CD4-positive, alpha-beta T cell treated with Interleukin-12 subunit alpha and Interleukin-12 subunit beta, for 1 hour (primary cell): ENCODE results near the gene SCCPDH.
A peak's percentile ranks its signal among the peaks of the same experiment; 100 is the strongest.
"Not testable (repeated sequence)": the region's sequence is repeated elsewhere in the genome, so short reads cannot be mapped to it uniquely, and the experiment has no call there.

ENCODE experiments used
- DNase-seq: peaks from one replicate; pipeline ENCODE4 v3.0.0-alpha.2; 2020

SCCPDH gene

GRCh38 chr1:246709196-246709595, 15.0 kb upstream of the SCCPDH start:
- DNase-seq, result no peak

GRCh38 chr1:246709835-246710234, 14.4 kb upstream of the SCCPDH start:
- no peak for DNase-seq

DNA sequence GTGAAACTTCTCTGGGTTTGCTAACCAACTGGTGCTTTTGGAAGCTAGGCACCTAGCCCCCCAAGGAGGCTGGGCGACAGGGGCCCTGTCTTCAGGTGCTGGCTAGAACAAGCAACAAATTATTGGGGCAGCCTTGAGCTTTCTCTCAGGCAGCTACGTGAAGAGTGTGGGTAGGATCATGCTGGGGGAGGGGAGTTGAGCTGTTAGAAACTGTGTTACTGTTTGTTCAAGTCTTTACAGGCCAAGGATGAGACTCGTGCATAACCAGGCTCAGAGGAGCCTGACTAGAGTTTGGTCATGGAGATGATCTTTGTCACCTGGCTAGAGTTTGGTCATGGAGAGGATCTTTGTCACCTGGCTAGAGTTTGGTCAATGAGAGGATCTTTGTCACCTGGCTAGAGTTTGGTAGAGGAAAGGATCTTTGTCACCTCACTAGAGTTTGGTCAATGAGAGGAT, 12.6 kb upstream of the SCCPDH start:
- DNase-seq, result no peak

GRCh38 chr1:246712428-246712827, 11.8 kb upstream of the SCCPDH start:
- DNase-seq, result not testable (repeated sequence)

GRCh38 chr1:246719361-246719760, 4.8 kb upstream of the SCCPDH start:
- DNase-seq, result not testable (repeated sequence)

DNA sequence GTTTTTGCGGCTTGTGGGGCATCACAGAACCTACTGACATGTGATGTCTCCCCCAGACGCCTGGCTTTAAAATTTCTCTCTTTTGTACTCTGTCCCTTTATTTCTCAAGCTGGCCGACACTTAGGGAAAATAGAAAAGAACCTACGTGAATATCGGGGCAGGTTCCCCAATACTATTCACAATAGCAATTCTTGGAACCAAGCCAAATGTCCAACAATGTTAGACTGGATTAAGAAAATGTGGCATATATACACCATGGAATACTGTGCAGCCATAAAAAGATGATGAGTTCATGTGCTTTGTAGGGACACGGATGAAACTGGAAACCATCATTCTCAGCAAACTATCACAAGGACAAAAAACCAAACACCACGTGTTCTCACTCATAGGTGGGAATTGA, 3.4 kb upstream of the SCCPDH start:
- DNase-seq, result not testable (repeated sequence)

DNA sequence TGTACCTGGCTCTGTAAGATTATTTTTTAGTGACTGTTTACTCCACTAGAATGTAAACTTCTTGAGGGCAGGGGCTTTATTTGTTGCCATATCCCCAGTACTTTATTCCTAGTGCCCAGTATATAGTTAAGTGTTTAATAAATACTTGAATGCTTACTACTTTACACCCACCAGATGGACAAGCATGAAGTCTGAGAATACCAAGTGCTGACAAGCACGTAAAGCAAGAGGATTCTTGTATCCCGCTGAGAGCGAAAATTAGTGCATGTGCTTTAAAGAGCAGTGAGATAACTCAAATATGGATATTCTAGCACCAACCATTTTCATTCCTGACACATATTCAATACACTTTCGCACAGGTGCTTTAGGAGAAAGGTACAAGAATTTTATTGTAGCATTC, 1.5 kb upstream of the SCCPDH start:
- DNase-seq, result no peak

DNA sequence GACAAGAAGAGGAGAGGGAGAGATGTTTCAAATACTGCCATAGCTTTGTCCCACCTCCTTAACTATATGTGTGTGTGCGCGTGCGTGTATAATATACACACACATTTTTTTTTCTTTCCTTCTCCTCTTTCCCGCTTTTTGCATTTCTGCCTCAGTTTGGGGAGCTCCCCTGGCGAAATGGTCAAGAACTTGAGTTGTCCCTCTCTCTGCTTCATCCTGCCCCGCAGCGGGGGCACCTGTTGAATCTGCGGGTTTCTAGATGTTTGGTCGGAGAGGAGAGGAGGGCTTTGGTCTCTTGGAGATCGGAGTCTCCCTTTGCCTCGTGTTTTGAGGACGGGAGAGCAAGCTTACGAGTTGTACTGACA, 504 bp downstream of the SCCPDH start:
- no peak for DNase-seq

GRCh38 chr1:246725191-246725590, 982 bp downstream of the SCCPDH start:
- no peak for DNase-seq

DNA sequence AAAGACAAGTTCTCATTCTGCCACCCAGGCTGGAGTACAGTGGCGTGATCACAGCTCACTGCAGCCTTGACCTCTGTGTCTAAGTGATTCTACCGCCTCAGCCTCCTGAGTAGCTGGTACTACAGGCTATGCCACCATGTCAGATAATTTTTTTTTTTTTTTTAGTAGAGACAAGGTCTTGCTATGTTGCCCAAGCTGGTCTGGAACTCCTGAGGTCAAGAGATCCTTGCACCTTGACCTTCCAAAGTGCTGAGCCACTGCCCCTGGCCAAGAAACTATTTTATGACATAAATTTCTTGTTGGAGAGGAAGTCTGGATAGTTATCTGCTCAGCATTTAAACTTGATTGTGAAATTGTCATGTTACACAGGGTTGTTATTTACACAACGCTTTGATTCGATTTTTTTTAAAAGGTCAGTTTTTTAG, 2.1 kb downstream of the SCCPDH start:
- no peak for DNase-seq

GRCh38 chr1:246726881-246727280, 2.7 kb downstream of the SCCPDH start:
- DNase-seq, result no peak

DNA sequence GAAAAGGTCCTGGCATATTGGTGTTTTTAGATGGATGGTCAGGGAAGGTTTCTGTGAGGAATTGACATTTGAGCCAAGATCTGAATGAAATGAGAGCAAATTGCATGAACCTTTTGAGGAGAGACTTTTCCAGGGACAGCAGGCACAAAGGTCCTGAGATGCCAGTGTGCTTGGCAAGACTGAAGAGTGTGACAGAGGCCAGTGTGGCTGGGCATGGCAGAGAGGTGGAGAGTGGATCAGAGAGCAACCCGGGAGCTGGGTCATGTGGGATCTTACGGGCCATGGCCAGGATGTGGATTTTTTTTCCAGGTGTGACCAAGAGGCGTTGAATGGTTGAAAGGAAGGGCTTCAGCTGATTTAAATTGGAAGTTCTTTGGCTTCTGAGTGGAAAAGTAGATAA, 3.4 kb downstream of the SCCPDH start:
- DNase-seq, result no peak

DNA sequence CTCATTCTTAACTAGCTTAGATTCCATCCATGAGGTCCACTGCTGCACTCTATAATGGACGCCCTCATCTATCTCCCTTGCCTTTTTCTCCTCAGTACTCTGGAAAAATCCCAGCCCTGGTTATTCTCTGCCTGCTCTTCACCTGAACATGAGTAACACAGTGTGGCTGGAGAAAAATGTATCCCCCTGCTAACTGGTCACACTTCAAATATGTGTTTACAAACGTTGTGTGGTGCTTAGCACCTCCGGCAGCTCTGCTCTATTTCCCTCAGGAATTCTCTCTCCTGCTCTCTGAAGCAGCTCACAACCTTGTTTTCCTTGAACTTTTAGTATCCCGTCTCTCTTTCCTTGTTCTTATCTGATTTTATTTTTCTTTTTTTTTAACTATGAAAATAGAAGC, 4.1 kb downstream of the SCCPDH start:
- DNase-seq, result no peak

GRCh38 chr1:246729040-246729439, 4.8 kb downstream of the SCCPDH start:
- not testable (repeated sequence) for DNase-seq

GRCh38 chr1:246730839-246731238, 6.6 kb downstream of the SCCPDH start:
- DNase-seq, result no peak

- DNase-seq, result not testable (repeated sequence)
Measured at GRCh38 chr1:246731873-246732272, 7.7 kb downstream of the SCCPDH start.

DNA sequence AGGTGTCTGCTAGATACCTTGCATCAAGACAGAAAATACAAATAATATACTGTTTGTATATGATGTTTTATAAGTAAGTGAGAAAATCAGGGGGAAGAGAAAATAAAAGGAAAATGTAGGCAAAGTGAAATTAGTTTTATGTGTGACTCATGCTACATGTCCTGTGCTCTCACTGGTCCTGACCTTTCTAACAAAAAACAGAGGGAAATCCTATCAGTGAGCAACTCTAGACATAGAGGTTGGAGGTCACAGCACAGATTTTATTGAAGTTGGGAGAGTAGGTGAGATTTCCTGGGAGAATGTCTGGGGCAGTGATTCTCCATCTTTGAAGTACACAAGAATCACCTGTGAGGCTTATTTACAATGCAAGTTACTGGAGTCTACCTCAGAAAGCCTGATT, 9.5 kb downstream of the SCCPDH start:
- DNase-seq, result no peak

GRCh38 chr1:246734866-246735265, 10.7 kb downstream of the SCCPDH start:
- DNase-seq, result no peak

DNA sequence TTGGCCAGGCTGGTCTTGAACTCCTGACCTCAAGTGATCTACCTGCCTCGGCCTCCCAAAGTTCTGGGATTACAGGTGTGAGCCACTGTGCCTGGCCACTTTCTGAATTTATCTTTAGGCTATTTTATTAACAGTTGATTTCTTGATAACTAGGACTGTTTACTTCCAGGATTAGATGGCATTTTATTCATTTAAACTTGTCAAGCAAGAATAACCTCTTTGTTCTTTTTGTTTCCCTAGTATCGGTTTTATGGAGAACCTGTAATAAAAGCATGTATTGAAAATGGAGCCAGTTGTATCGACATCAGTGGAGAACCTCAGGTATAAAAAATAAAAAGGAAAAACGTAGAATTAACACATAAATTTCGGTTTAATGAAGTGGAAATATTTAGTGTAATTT, 11.5 kb downstream of the SCCPDH start:
- DNase-seq, result no peak

GRCh38 chr1:246742396-246742795, 18.2 kb downstream of the SCCPDH start:
- no peak for DNase-seq

DNA sequence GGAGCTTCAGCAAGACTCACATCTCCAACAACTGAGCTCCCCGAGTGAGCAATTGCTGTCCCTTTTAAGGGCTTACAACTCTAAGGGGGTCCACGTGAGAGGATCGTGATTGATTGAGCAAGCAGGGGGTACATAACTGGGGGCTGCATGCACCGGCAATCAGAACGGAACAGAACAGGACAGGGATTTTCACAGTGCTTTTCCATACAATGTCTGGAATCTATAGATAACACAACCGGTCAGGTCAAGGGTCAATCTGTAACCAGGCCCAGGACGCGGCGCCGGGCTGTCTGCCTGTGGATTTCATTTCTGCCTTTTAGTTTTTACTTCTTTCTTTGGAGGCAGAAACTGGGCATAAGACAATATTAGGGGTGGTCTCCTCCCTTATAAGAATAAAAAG, 21.9 kb downstream of the SCCPDH start:
- DNase-seq, result not testable (repeated sequence)

GRCh38 chr1:246748006-246748405, 23.8 kb downstream of the SCCPDH start:
- DNase-seq, result no peak

GRCh38 chr1:246748867-246749266, 24.7 kb downstream of the SCCPDH start:
- DNase-seq, result no peak

DNA sequence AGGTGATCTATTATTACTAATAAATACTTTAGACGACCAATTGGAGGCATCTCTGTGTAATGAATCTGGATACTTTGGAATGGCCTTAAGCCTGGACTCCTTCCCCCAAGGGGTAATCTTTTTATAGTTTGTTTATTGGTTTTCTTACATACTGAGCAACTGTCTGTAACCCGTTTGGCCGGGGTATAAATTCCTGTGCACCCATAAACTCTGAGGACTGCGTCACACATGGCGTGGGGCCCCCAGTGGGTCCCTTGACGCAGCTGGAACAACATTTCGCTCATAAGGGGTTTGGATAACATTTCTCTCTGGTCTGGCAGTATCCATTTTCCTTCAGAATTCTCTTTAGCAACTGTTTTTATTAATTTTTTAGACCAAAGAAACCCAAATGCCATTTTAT, 26.5 kb downstream of the SCCPDH start:
- no peak for DNase-seq

DNA sequence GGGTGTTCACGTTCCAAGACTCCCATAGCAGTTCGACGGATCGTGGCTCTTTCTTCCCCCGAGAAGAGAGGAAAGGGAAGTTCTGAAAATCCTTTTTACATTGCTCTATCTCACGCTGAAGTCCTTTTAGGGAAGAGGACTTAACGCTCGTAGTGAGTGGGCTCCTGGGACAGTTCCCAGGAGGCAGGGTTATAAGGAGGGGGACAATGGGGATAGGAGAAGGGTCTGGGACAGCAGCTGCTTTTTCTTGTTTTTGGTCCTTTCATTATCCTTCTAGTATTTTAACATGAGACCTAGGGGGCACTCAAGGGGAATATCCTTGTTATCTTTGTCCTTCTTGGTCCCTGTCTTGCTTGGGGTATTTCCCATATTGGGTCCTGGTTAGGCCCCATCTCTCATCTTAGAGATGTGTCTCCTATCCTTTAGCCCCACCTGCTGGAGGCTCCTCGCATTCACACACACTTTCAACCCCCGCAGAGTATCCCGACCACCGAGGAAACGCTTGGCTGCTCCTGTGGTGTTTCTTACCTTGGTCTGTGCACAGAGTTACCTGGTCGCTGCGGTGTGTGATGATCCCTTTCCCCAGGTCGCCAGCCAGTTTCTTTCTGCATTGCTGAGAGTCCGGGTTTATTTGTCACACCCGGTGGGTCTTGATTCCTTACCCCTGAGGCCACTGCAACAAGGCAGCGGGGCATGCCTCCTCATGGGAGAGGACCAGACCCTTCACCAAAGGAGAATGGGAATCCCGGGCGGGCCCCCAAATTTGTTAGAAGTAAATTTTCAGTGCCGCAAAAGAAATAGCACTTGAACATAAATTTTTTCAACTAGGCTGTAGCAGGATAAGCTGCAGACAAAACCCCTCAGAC, 29.7 kb downstream of the SCCPDH start:
- DNase-seq, result peak; percentile 55
